ENCODE results near the gene SPTLC1. TPM values are rescaled to one million over a fixed set of nuclear protein-coding genes. Genes with fewer than 3 reads are reported as not detected.

Gene SPTLC1
- total and polyA plus RNA-seq, 2 experiments from 2014 or later = 54.8 to 100 TPM

GRCh38 chr9:92058723-92059444, 56.3 kb downstream of the SPTLC1 start:
- H3K27me3 ChIP-seq (ENCODE audit: insufficient read depth) = no peaks in the 10 kb centered on the region
- Mint-ChIP-seq H3K4me1 (peaks cover 44% of the 10 kb centered on the region), H3K4me3 (no peak overlapping the region), H3K27me3 (ENCODE audit: insufficient read depth, low read depth, poor library complexity) (peaks cover 6% of the 10 kb centered on the region), H3K27ac (no peak overlapping the region; the same call in 1 of the 2 replicates), H3K36me3 (ENCODE audit: low read depth) (peaks cover 70% of the 10 kb centered on the region), H3K9me3 (peaks cover 33% of the 10 kb centered on the region)
- no peaks in the 10 kb centered on the region for H3F3A ChIP-seq (replicated peaks; ENCODE audit: low read depth)
- DNase-seq (ENCODE audit: low spot score) (no peak), ATAC-seq (peak; percentile 13; the same call in 1 of the 3 replicates)
- H3K4me1 ChIP-seq (ENCODE audit: insufficient read depth) = peaks cover 35% of the 10 kb centered on the region
- H3K36me3 ChIP-seq (ENCODE audit: insufficient read depth) = peaks cover 8% of the 10 kb centered on the region
- H3K4me3 ChIP-seq = no peak overlapping the region
- no peaks in the 10 kb centered on the region for H3K9me2 ChIP-seq (ENCODE audit: insufficient read depth)
- H3K4me2 ChIP-seq = no peak overlapping the region
- no peaks in the 10 kb centered on the region for H4K20me1 ChIP-seq (replicated peaks; ENCODE audit: insufficient read depth)
- no peak overlapping the region for H3K27ac ChIP-seq (ENCODE audit: low read depth)
- TF ChIP-seq POLR2AphosphoS5 (IDR thresholded peaks at IDR 0.05; ENCODE audit: low read depth) (no peak), ZNF462 (CRISPR knock-in tag; IDR thresholded peaks at IDR 0.05) (no peak), ZNF331 (CRISPR knock-in tag; IDR thresholded peaks at IDR 0.05; ENCODE audit: low read depth) (no peak)
- peaks cover 39% of the 10 kb centered on the region for H3K79me2 ChIP-seq (replicated peaks; ENCODE audit: insufficient read depth)
- no peak overlapping the region for H2AFZ ChIP-seq

GRCh38 chr9:92058026-92058425, 57.2 kb downstream of the SPTLC1 start:
- Histone ChIP-seq H3K79me2 (replicated peaks; ENCODE audit: insufficient read depth) (peaks cover 31% of the 10 kb centered on the region), H3K4me1 (ENCODE audit: insufficient read depth) (peaks cover 35% of the 10 kb centered on the region), H3K9me2 (ENCODE audit: insufficient read depth) (no peaks in the 10 kb centered on the region), H3K27me3 (ENCODE audit: insufficient read depth) (no peaks in the 10 kb centered on the region), H2AFZ (no peak overlapping the region), H3K36me3 (ENCODE audit: insufficient read depth) (peaks cover 8% of the 10 kb centered on the region), H4K20me1 (replicated peaks; ENCODE audit: insufficient read depth) (no peaks in the 10 kb centered on the region), H3K4me3 (no peak overlapping the region), H3F3A (replicated peaks; ENCODE audit: low read depth) (no peaks in the 10 kb centered on the region), H3K27ac (ENCODE audit: low read depth) (no peak overlapping the region), H3K4me2 (no peak overlapping the region)
- peaks cover 70% of the 10 kb centered on the region for H3K36me3 Mint-ChIP-seq (ENCODE audit: low read depth)
- no peak for ATAC-seq
- H3K4me1 Mint-ChIP-seq = peaks cover 47% of the 10 kb centered on the region
- H3K4me3 Mint-ChIP-seq = no peak overlapping the region
- H3K27me3 Mint-ChIP-seq (ENCODE audit: insufficient read depth, low read depth, poor library complexity) = peaks cover 6% of the 10 kb centered on the region
- DNase-seq (ENCODE audit: low spot score) = no peak
- H3K27ac Mint-ChIP-seq = no peak overlapping the region
- H3K9me3 Mint-ChIP-seq = peaks cover 27% of the 10 kb centered on the region
- TF ChIP-seq EZH2phosphoT487 (IDR thresholded peaks at IDR 0.05; ENCODE audit: unreplicated experiment) = no peak
- TF ChIP-seq JUNB (IDR thresholded peaks at IDR 0.05; ENCODE audit: unreplicated experiment) = no peak
- TF ChIP-seq ZNF462 (CRISPR knock-in tag; IDR thresholded peaks at IDR 0.05) = no peak
- no peak for TF ChIP-seq NANOG (IDR thresholded peaks at IDR 0.05; ENCODE audit: borderline replicate concordance)
